ENCODE results near the gene HENMT1.
"Not testable (repeated sequence)": the region's sequence is repeated elsewhere in the genome, so short reads cannot be mapped to it uniquely, and the experiment has no call there.

GRCh38 chr1:108702109-108702508, 41.2 kb upstream of the HENMT1 start:
- not testable (repeated sequence) for TF ChIP-seq REST (IDR thresholded peaks at IDR 0.05; ENCODE audit: insufficient read depth in 1 of 2, low read depth in 2 of 2, low read length in 1 of 2); CTCF (IDR thresholded peaks at IDR 0.05); POLR2AphosphoS5 (IDR thresholded peaks at IDR 0.05; ENCODE audit: low read depth, low read length)

All from Panc1 (cell line).